Heart left ventricle (tissue), 16 donors: ENCODE measurements around the gene CTDSP2. TPM values are rescaled to one million over a fixed set of nuclear protein-coding genes. Genes with fewer than 3 reads are reported as not detected.
"Not testable (repeated sequence)": the region's sequence is repeated elsewhere in the genome, so short reads cannot be mapped to it uniquely, and the experiment has no call there.

Source experiments
- ATAC-seq, 4 donors: fragments of 200-7000 bp; cut with Tn5 transposase; one replicate each; pipeline ENCODE4 v1.9.1; 2020 to 2022; ENCODE audit warnings: moderate library complexity in 4 of 4, mild to moderate bottlenecking in 3 of 4, moderate number of reproducible peaks in 1 of 4
- DNase-seq, 5 donors: peaks; one replicate each; pipeline ENCODE4 v3.0.0-alpha.2; 2020
- H3K27ac ChIP-seq, 12 donors: fragments of 200-600 bp; sonication (generic) in 4 of 12; one replicate each; pipeline versions ENCODE4 v1.5.0 to v1.8.0; 2016 to 2022; ENCODE audit warnings: mild to moderate bottlenecking in 2 of 12
- H3K27me3 ChIP-seq, 9 donors: fragments of 200-600 bp; sonication (generic) in 2 of 9; one replicate each; pipeline versions ENCODE4 v1.5.1 to v1.8.0; 2016 to 2022; ENCODE audit warnings: mild to moderate bottlenecking in 3 of 9
- H3K36me3 ChIP-seq, 9 donors: fragments of 200-600 bp; sonication (generic) in 2 of 9; one replicate each; pipeline versions ENCODE4 v1.5.0 to v1.8.0; 2018 to 2022; ENCODE audit warnings: mild to moderate bottlenecking in 2 of 9
- H3K4me1 ChIP-seq, 12 donors: fragments of 200-600 bp; sonication (generic) in 4 of 12; one replicate each; pipeline versions ENCODE4 v1.5.0 to v1.8.0; 2016 to 2022; ENCODE audit warnings: mild to moderate bottlenecking in 3 of 12
- H3K4me3 ChIP-seq, 12 donors: fragments of 200-600 bp; sonication (generic) in 4 of 12; one replicate each; pipeline versions ENCODE4 v1.5.0 to v1.8.0; 2017 to 2022; ENCODE audit warnings: mild to moderate bottlenecking in 9 of 12, moderate library complexity in 4 of 12
- H3K9me3 ChIP-seq, 12 donors: fragments of 200-600 bp; sonication (generic) in 4 of 12; one replicate each; pipeline versions ENCODE4 v1.5.0 to v1.8.0; 2016 to 2022; ENCODE audit warnings: mild to moderate bottlenecking in 1 of 12
- CTCF ChIP-seq, 12 donors: fragments of 200-600 bp; sonication (generic) in 4 of 12; IDR thresholded peaks; one replicate each; pipeline versions ENCODE4 v1.5.0 to v1.8.0; 2018 to 2022; ENCODE audit warnings: antibody characterized with exemption in 12 of 12, mild to moderate bottlenecking in 5 of 12
- POLR2A ChIP-seq, 2 donors: fragments of 450-650 bp; IDR thresholded peaks; one replicate each; pipeline ENCODE4 v1.6.1; 2017; ENCODE audit warnings: antibody characterized with exemption in 2 of 2, mild to moderate bottlenecking in 2 of 2, moderate library complexity in 2 of 2
- WGBS, 4 donors: extraction: QIAGEN DNeasy Blood & Tissue Kit in 2 of 4; methylation state at CpG; one replicate each; pipeline versions ENCODE4 v1.1.5 to v1.1.7; 2013 to 2018; 5-methylcytosine and 5-hydroxymethylcytosine counted together
- intact Hi-C, 10 donors: fragments of 100-400 bp; cut with DNase I; formaldehyde crosslinking; loops; one replicate each; pipeline versions ENCODE4 v1.11.1 to v1.14.2; 2022
- polyA plus RNA-seq, 2 donors: library from polyadenylated mRNA; stranded (reverse); fragments of 200-250 nt; gene quantifications; one replicate each; pipeline ENCODE4 v1.2.3, GENCODE V29; 2013
- total RNA-seq, 9 donors: library from RNA; depleted of rRNA in 2 of 9; stranded (reverse); fragments of >200 nt in 2 of 9; fragmentation: NEBNext Ultra II Directional in 3 of 9; extraction: Animal tissue kit (Norgen Biotek cat#: 25700) in 3 of 9; gene quantifications; one replicate each; pipeline versions ENCODE4 v1.1.0 to v1.2.4, GENCODE V29; 2016 to 2023
- donor health status: ischemic (EF 13 %, LVEDD 7.1; RV severe dilation, severe dysfunction).
- donor health status: healthy with polysubstance abuse.
- donor health status: DM: no; HTN: yes; CAD: no.
- donor health status: DM: no; HTN: no; CAD: no.
- donor health status: ischemic (EF 25% LVEDD 6.9; RV normal size, moderate dysfunction).
- donor health status: ischemic (EF 25% LVEDD 5.7; RV mildly dilated, moderate dysfunction).
- donor health status: healthy.
- donor health status: DM: yes; HTN: yes; CAD: no.
- donor health status: ischemic (EF 35%, LVEDD 5.7; RV mildly dilated, moderate dysfunction).
- donor health status: nonischemic (EF 11% LVEDD 7.7; RV severe dilation, severe dysfunction).
- donor health status: DM: yes; HTN: yes; CAD: no.
- donor health status: PGD.
- donor health status: ischemic (EF 29% LVEDD 5.4; RV normal size, mild dysfunction).
- donor health status: nonischemic (EF 23%, LVEDD 6.1; RV moderate dilation, normal function).

CTDSP2 gene
- total and polyA plus RNA-seq, 11 donors, result 28.0 to 191 (median 82.9) TPM

GRCh38 chr12:57859121-57859520, 12.6 kb upstream of the CTDSP2 start:
- no peak overlapping the region for H3K4me3 ChIP-seq
- H3K27me3 ChIP-seq, result no peaks in the 10 kb centered on the region
- intact Hi-C loops, result no loop called here
- DNase-seq (no peak), ATAC-seq (no peak)
- H3K4me1 ChIP-seq, result peaks cover 0 to 19% (median 11%) of the 10 kb centered on the region in 12 donors
- no peak overlapping the region for H3K27ac ChIP-seq
- TF ChIP-seq CTCF (IDR thresholded peaks at IDR 0.05) (no peak), POLR2A (IDR thresholded peaks at IDR 0.05) (no peak)
- peaks cover 0 to 4% (median 0%) of the 10 kb centered on the region in 12 donors for H3K9me3 ChIP-seq
- 84 to 90% (median 88%) methylated on average over 5 of the region's 5 CpGs for WGBS, 4 donors
- H3K36me3 ChIP-seq, result no peaks in the 10 kb centered on the region

- ATAC-seq, H3K36me3 ChIP-seq, DNase-seq, intact Hi-C loops, H3K27me3 ChIP-seq, H3K4me3 ChIP-seq, H3K27ac ChIP-seq, H3K9me3 ChIP-seq: not testable (repeated sequence)
- 95 to 98% (median 96%) methylated on average over 7 of the region's 7 CpGs for WGBS, 4 donors
- peaks cover 0 to 21% (median 16%) of the 10 kb centered on the region in 12 donors for H3K4me1 ChIP-seq
These were observed 11.6 kb upstream of the CTDSP2 start for GRCh38 chr12:57858123-57858522.

- TF ChIP-seq POLR2A (IDR thresholded peaks at IDR 0.05), result no peak
- no peak for TF ChIP-seq CTCF (IDR thresholded peaks at IDR 0.05)
- Histone ChIP-seq H3K4me3 (no peak overlapping the region), H3K27me3 (peaks cover 0 to 10% (median 0%) of the 10 kb centered on the region in 9 donors), H3K4me1 (peaks cover 0 to 49% (median 34%) of the 10 kb centered on the region in 12 donors), H3K36me3 (no peaks in the 10 kb centered on the region), H3K9me3 (peaks cover 0 to 4% (median 0%) of the 10 kb centered on the region in 12 donors), H3K27ac (peak overlapping the region in 2 of 12 donors; percentile 25 to 41)
- 45 to 61% (median 57%) methylated on average over 6 of the region's 6 CpGs for WGBS, 4 donors
- ATAC-seq (no peak), DNase-seq (no peak)
- intact Hi-C loops, result no loop called here
These were observed 8.4 kb upstream of the CTDSP2 start for GRCh38 chr12:57854965-57855364.

- ATAC-seq (no peak), DNase-seq (no peak)
- peaks cover 0 to 4% (median 0%) of the 10 kb centered on the region in 12 donors for H3K9me3 ChIP-seq
- no peak overlapping the region for H3K4me3 ChIP-seq
- H3K4me1 ChIP-seq, result peaks cover 0 to 49% (median 34%) of the 10 kb centered on the region in 12 donors
- H3K27ac ChIP-seq, result peak overlapping the region in 7 of 12 donors; percentile 80 to 96 (median 86)
- H3K27me3 ChIP-seq, result peaks cover 0 to 10% (median 0%) of the 10 kb centered on the region in 9 donors
- intact Hi-C loops, result no loop called here
- H3K36me3 ChIP-seq, result no peaks in the 10 kb centered on the region
- 81 to 87% (median 85%) methylated on average over 2 of the region's 2 CpGs for WGBS, 4 donors
- TF ChIP-seq POLR2A (IDR thresholded peaks at IDR 0.05) (no peak), CTCF (IDR thresholded peaks at IDR 0.05) (no peak)
These were observed 7.5 kb upstream of the CTDSP2 start for GRCh38 chr12:57853864-57854556.
